Measurements from ENCODE around the gene AQP2.

AQP2 gene

DNA sequence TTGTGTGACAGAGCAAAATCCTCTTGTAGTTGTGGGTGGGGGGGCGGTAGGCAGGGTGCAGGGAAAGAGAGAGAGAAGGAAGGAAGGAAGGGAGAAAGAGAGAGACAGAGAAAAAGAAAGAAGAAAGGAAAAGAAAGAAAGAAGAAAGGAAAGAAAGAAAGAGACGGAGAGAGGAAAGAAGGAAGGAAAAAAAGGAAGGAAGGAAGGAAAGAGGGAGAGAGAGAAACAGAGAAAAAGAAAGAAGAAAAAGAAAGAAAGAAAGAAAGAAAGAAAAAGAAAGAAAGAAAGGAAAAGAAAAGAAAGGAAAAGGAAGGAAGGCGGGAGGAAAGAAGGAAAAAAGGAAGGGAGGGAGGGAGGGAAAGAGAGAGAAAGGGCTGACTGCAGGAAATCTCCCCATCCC is 29.2 kb upstream of the AQP2 start:
- no peak overlapping the region for H3K27ac ChIP-seq
- TF ChIP-seq, protein P1, sequence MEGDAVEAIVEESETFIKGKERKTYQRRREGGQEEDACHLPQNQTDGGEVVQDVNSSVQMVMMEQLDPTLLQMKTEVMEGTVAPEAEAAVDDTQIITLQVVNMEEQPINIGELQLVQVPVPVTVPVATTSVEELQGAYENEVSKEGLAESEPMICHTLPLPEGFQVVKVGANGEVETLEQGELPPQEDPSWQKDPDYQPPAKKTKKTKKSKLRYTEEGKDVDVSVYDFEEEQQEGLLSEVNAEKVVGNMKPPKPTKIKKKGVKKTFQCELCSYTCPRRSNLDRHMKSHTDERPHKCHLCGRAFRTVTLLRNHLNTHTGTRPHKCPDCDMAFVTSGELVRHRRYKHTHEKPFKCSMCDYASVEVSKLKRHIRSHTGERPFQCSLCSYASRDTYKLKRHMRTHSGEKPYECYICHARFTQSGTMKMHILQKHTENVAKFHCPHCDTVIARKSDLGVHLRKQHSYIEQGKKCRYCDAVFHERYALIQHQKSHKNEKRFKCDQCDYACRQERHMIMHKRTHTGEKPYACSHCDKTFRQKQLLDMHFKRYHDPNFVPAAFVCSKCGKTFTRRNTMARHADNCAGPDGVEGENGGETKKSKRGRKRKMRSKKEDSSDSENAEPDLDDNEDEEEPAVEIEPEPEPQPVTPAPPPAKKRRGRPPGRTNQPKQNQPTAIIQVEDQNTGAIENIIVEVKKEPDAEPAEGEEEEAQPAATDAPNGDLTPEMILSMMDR (conservative IDR thresholded peaks at IDR 0.05), result no peak

DNA sequence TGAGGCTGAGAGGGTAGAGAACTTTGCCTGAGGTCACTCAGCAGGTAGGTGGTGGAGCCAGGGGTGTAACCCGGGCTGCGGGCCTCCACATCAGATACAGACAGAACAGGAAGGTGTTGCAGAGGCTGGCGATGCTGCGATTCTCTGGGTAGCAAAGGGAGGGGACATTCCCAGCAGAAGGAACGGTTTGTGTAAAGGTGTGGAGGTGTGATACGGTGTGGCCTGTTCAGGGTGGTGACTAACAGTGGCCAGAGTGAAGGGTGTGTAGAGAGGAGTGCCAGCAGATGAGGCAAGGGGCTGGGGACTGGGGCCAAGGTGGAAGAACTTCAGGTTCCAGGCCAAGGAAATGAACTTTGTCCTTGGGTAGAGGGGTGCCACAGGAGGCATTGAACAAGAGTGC is 28.6 kb upstream of the AQP2 start:
- TF ChIP-seq, protein P1 (conservative IDR thresholded peaks at IDR 0.05), result no peak
- no peak overlapping the region for H3K27ac ChIP-seq

DNA sequence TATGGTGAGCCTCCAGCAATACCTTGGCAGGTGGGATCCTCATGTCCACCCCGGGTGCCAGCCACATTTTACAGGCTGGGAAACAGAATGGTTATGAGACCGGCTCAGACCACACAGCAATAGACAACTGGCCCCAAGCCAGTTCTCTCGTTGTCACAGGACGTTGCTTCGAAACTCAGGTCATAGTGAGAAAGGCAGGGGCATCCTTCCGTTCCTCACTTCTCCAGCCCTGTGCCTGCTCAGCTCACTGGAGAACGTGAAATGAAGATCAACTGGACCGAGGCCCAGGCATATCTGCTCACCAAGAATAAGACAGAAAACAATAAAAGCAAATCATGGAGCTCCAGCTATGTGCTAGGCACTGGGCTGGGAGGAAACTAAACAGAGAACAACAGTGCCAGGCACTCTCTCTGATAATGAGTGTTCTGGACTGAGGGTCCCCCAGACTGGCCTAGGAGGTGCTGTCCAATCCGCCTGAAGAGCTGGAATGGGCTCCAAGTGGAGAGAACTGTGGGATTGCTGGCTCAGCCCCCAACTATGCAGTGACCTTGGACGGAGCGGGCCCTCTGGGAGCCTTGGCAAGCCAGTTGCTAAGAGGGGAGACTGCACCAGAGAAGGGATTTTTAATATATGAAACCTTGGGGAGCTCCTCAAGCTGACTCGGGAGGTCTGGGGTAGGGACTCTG is 28.0 kb upstream of the AQP2 start:
- no peak overlapping the region for H3K27ac ChIP-seq
- TF ChIP-seq, protein P1 (conservative IDR thresholded peaks at IDR 0.05), result no peak

DNA sequence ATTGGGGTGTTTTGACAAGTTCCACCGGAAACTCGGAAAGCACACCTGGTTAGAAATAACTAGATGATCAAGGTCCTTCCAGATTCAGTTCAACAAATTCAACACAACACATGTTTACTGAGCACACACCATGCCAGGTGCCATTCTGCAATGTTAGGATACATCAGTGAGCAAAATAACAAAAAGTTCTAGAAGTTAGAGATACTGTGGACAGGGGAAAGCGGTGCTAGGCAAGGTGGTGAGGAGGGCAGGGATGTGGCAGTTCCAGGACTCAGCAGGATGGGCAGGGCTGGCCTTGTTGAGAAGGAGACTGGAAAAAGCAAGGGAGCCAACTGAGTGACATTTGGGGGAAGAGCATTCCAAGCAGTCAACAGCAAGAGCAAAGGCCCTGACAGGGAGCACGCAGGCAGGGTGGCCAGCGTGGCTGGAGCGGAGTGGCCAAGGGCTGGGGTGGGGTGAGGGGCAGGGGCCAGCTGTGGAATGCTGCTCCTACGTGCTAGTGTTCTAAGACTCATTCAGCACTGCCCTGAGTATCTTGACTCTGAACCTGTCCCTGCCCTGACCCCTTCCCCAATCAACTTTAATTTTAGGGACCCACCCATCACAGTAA is 27.4 kb upstream of the AQP2 start:
- TF ChIP-seq, protein P1 (conservative IDR thresholded peaks at IDR 0.05), result no peak
- no peak overlapping the region for H3K27ac ChIP-seq

DNA sequence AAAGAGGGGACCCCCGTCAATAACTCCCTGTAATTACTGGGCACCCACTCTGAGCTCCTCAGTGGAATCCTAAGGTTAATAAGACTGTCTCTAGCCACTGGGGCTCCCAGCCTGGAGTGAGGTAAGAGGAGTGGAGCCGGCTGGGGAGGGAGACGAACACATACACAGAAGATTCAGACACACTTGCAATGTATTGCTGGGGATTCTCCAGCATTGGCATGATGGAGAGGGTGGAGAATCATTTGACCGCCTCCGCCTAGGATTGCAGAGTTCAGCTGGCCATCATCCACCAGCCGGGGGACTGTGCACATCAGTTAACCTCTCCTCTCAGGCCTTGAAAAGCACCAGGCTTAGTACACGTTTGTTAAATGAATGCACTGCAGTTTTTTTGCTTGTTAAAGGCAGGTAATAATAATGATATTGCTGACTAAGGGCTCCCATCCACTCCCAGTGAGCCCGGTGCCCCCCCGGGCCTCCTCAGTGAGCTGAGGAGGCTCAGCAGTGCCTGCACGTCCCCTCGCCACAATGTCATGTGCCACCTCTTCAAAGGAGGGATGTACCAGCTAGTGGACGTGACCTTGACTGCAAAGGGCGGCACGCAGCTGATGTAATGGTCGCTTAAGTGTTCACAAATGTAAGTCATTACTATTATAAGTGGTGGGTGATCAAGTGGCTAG is 26.5 kb upstream of the AQP2 start:
- H3K27ac ChIP-seq, result no peak overlapping the region
- TF ChIP-seq, protein P1 (conservative IDR thresholded peaks at IDR 0.05), result no peak

DNA sequence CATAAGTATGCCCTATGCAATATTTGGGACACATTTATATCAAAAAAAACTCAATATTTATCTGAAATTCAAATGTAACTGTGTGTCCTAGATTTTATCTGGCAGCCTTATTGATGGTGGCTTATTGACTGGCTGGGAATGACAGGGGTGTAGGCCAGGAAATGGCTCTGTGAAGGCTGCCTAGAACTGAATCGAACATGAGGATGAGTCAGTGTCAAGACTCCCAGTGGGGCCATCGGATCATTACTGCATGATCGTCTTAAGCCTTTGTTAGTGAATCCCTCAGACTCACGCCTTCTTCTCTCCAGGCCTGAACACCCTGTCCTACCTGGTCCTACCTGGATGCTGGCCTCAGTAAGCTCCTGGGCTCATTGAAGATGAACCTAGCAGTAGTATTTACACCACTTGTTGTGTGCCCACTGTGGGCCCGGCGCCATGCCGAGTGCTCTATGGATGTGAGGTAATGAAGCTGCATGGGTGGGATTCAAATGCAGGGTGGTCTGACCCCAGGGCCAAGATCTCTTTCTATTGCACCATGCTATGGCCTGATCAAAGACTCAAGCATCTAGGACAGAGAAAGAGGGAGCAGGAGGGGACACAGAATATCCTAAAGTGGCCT is 25.8 kb upstream of the AQP2 start:
- no peak overlapping the region for H3K27ac ChIP-seq
- TF ChIP-seq, protein P1 (conservative IDR thresholded peaks at IDR 0.05), result no peak

Data from VCaP (cell line).